Testis (tissue), 2 donors: Measurements from ENCODE around the gene MAEA.

Source experiments
- POLR2A ChIP-seq: fragments of 450-650 bp; IDR thresholded peaks from one replicate; pipeline ENCODE4 v1.6.1; 2017; ENCODE audit warnings: antibody characterized with exemption, mild to moderate bottlenecking, moderate library complexity
- TF ChIP-seq, protein P1 (sequence below), 3 experiments: fragments of 450-650 bp in 2 of 3; fragments of 200-600 bp in 1 of 3; sonication (generic) in 1 of 3; IDR thresholded peaks; one replicate each; pipeline ENCODE4 v1.5.1; 2016 to 2019; ENCODE audit warnings: antibody characterized with exemption in 3 of 3, mild to moderate bottlenecking in 2 of 3, moderate library complexity in 1 of 3

DNA sequence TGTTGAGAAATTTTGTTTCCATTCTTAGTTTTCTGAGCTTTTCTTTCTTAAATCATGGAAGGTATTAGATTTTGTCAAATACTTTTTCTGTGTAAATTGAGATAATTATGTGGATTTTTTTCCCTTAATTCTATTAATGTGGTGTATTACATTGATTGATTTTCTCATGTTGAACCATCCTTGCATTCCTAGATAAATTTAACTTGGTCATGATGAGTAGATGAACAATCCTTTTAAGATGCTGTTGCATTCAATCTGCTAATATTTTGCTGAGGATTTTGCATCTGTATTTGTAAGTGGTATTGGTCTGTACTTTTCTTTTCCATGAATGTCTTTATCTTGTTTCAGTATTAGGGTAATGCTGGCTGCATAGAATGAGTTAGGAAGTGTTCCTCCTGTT is 20.5 kb upstream of the MAEA start:
- TF ChIP-seq, protein P1, sequence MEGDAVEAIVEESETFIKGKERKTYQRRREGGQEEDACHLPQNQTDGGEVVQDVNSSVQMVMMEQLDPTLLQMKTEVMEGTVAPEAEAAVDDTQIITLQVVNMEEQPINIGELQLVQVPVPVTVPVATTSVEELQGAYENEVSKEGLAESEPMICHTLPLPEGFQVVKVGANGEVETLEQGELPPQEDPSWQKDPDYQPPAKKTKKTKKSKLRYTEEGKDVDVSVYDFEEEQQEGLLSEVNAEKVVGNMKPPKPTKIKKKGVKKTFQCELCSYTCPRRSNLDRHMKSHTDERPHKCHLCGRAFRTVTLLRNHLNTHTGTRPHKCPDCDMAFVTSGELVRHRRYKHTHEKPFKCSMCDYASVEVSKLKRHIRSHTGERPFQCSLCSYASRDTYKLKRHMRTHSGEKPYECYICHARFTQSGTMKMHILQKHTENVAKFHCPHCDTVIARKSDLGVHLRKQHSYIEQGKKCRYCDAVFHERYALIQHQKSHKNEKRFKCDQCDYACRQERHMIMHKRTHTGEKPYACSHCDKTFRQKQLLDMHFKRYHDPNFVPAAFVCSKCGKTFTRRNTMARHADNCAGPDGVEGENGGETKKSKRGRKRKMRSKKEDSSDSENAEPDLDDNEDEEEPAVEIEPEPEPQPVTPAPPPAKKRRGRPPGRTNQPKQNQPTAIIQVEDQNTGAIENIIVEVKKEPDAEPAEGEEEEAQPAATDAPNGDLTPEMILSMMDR (IDR thresholded peaks at IDR 0.05), result no peak
- no peak for TF ChIP-seq POLR2A
